D341Med (cell line): Measurements from ENCODE around the gene CRISPLD2.
"Not testable (repeated sequence)": the region's sequence is repeated elsewhere in the genome, so short reads cannot be mapped to it uniquely, and the experiment has no call there.

Experiments used
- DNase-seq: peaks from one replicate; pipeline ENCODE4 v3.0.0; 2012; ENCODE audit warnings: low spot score

CRISPLD2 gene

DNA sequence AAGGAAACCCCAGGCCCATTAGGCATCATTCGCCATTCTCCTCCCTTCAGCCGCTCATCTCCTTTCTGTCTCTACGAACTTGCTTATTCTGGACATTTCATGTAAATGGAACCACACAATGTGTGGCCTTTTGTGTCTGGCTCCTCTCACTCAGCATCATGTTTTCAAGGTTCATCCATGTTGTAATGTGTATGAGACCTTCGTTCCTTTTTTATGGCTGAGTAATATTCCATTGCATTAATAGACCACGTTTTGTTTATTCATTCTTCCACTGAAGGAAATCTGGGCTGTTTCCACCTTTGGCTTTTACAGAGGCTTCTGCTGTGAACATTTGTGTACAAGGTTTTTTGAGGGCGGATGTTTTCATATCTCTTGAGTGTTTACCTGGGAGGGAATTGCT lies 3.2 kb downstream of the CRISPLD2 start:
- DNase-seq, result no peak

DNA sequence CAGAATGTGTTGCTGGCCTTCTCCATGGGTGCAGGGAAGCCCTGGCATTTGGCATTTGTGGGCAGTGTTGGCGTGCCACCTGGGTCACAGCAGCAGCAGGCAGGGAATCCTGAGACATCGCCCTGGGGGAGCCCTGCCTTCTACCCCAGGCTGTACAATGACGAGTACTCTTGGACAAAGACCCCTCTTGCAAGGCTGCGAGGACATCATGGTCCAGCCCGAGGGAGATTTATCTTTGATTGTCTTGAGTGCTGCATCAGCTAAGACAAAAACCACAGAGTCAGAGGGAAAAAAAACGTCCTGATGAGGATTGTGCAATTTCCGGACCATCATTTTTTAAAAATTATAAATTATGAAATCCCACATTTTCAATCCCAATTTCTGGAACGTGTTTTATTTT lies 3.7 kb downstream of the CRISPLD2 start:
- DNase-seq, result no peak

DNA sequence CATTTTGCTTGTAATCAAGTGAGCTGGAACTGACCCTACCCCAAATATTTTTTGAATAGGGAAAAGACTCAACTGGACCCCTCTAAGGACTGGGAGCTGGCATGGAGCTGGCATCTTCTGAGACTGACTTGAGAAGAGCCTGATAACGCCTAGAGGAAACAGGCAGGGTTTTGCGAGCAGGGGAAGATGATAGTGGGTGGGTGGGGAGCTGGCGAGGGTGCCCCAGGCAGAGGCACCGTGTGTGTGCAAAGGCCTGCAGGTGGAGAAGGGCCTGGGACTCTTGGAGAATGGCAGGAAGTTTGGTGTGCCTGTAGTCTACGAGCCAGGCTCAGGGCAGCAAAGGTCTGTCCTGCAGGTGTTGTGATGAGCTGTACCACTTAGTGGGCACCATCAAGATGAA lies 4.1 kb downstream of the CRISPLD2 start:
- no peak for DNase-seq

DNA sequence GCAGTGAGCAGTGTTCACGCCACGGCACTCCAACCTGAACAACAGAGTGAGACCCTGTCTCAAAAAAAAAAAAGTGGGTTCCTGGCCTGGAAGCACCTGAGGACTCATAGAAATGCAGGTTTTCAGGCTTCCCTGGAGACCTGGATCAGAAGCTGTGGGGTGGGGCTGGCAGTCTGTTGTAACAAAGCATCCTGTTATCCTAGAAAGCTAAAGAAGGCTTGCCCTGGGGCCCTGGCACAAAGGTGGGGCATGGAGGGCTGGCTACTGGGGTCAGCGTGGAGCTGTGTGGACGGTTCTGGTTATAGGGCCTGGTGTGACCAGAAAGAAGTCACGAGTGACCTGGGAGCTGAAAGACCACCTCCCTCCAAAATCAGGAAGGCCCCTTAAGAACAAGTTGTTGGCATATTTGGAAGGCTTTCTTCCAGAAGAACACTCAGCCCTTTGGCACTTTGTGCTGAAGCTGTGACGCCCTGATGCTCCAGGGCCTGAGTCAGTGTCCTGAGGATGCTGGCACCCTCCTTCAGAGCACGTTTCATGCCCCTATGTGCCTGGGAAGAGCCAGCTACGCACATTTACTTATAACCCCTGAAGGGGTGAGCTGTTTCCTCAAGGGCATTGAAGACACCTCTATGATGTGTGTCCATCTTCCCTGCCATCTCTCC lies 6.2 kb downstream of the CRISPLD2 start:
- no peak for DNase-seq

DNA sequence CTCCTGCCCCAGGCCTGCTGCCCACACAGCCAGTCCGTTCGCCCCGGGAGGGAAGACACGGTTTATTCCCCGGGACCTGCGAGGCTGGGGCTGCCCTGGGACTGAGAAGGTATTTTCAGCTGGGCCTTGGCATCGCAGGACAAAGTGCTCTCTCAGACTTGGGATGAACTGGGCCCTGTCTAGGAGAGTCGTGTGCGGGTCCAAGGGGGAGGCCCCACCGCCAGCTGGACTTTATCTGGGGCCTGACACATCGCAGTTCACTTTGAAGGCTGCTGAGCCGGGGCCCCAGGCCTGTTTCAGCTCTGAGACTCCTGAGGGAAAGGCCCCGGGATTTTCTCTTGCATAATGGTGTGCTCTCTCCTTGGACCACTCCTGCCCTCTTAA lies 6.8 kb downstream of the CRISPLD2 start:
- no peak for DNase-seq

DNA sequence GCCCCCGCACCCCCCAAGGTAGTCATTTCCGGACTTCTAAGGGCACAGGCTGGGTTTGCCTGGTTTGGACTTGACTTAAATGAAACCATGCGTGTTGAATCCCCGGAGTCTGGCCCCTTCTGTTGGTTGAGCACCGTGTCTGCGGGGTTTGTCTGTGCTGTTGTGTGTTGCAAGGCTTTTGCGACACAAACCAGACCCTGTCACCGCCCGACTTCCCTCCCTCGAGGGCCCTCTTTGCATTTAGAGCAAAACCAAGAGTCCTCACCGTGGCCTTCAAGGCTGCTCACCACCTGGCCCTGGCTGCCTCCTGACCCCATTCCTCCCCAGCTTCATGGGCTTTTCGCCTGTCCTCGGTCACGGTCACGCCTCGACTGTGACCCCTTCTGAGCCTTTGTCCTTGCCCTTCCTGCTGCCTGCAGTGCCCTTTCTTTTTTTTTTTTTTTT lies 7.4 kb downstream of the CRISPLD2 start:
- no peak for DNase-seq

DNA sequence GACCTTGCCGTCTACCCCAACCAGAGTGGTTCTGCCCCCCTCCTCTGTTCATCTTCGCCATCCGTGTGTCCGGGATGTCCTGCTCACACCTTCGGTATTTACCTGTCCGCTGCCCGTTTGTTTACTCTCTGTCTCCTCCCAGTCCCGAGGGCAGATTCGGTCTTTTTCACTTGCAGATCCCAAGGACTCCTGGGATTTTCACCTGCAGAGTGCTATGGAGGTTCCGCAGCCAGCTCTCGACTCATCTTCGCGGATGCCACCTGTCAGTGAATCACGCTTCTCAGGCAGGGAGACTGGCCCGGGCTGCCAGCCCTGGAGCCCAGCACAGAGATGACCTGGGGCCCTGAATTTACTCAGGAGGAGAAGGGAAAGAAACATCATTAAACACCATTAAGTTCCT lies 8.1 kb downstream of the CRISPLD2 start:
- DNase-seq, result no peak

DNA sequence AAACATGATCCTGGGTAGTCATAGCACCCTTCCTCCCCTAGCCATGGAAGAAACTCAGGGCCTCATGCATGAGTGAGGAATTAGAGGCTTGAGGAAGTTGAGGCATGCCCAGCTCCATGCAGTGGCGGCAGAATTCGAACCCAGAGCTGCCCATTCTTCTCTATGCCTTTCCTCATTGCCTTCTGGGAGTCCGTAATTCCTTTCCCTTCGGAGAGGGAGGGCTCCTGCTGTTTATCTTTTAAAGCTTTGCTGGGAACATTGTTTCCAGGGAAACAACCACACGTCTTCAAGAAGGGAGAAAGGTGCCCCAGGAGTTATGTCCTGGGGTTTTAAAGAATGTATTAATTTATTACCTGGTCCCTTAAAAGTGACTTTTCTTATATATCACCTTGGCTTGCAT lies 8.5 kb downstream of the CRISPLD2 start:
- no peak for DNase-seq

DNA sequence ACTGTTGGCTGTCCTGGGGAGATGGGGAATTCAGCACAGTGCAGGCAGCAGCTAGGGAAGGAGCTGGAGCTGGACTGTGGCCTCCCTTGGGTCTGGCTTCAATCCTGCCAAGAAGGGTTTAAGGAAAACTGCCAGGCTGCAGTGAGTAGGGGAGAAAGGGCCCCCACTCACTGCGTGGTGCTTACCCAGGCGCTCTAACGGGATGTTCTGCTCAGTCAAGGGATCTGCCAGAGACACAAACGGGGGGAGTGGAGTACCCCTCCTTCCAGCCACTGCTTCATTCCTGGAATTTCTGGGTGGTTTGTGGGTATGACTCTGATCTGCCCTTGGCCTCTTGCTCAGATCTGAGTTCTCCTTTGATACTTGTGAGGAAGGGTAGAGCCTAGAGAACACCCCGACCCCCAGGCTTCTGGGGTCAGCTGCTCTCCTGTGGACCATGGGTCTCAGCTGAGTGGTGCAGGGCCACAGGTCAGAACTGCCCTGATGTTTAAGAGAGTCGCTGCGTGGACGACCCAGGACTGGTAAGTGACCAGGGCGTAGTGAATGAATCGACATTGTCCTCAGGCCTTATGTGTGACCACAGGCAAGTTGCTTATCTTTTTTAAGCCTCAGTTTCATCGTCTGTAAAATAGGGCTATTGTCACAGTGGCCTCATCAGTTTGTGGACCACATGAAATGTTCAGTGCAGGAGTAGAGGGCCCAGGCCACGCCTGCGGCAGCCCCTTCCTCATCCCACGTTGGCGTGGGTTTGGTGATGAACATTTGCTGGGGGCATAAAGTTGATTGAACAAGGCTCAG lies 9.6 kb downstream of the CRISPLD2 start:
- no peak for DNase-seq

DNA sequence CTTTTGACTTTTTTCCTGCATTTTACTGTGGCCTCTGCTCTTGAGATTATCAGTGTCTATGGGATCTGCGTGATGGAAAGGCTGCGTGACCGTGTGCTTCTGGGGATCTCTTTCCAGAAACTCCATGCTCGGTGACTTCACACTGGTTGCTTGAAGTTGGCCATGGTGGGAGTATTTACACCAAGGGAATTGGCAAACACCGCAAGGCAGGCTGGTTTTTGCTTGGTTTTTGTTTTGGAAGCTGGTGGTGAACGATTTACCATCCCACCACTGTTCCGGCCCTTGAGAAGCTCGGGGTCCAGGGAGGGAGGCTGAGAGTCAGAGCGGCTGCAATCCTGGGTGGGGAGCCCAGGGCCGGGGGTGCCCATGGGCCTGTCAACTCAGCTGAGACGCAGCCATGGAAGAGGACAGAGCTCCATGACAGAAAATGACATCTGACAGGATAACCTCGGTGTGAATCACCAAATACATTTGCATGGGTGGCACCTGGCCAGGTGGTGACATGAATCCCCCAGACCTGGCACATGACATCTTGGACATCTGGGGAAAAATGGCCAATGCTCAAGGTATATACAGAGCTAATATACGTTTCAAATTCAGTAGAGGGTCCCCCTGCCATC lies 11.1 kb downstream of the CRISPLD2 start:
- DNase-seq, result no peak

DNA sequence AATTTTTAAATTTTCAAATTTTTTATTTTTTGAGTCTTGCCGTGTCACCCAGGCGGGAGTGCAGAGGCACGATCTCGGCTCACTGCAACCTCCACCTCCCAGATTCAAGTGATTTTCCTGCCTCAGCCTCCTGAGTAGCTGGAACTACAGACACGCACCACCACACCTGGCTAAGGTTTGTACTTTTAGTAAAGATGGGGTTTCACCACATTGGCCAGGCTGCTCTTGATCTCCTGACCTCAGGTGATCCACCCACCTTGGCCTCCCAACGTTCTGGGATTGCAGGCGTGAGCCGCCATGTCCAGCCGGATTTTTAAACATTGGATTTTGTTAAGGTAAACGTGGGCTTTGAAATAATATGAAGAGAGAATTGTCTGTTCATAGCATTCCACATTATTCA lies 11.9 kb downstream of the CRISPLD2 start:
- not testable (repeated sequence) for DNase-seq

DNA sequence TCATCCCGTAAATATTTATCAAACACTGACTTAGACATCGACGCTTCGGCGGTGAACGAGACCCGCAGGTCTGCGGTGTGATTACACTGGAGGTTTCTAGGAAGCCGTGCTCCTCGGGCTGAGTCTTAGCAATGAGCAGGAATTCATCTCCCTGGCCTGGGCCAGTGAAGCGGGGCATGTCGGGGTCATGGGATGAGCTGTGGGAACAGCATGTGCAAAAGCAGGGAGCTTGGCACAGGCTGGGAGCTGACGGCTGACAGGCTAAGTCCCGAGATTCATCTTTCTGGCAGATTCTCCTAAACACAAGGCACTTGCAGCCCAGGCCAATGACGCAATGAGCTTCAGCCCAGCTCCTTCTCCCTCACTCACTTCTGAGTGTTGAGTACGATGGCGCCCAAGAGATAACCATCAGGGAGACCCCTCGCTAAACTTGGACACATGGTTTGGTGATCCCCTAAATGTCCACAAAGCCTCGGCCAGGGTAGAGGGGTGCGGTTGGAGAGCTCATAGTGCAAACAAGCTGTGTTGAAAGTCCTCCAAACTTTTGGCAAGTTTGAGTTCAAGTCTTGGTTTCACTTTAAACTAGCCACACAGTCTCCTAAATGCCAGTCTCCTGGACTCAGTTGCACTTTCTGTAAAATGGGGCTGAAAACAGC lies 12.8 kb downstream of the CRISPLD2 start:
- no peak for DNase-seq

DNA sequence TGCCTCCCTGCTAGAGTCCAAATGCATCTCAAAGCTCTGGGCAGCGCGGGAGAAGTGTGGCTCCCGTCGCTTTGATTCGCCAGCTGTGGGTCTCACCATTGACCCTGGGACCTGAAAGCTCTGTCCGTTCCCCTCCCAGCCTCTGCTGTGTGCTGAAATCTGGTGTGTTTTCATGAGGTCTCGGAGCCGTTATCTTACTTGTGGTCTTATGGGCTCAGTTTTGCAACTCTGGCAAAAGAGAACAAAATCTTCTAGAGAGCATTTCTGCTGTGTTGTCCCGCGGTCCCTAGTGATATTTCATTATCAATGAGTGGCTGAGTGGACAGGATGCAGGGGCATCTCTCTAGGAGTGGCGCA lies 13.3 kb downstream of the CRISPLD2 start:
- DNase-seq, result no peak

DNA sequence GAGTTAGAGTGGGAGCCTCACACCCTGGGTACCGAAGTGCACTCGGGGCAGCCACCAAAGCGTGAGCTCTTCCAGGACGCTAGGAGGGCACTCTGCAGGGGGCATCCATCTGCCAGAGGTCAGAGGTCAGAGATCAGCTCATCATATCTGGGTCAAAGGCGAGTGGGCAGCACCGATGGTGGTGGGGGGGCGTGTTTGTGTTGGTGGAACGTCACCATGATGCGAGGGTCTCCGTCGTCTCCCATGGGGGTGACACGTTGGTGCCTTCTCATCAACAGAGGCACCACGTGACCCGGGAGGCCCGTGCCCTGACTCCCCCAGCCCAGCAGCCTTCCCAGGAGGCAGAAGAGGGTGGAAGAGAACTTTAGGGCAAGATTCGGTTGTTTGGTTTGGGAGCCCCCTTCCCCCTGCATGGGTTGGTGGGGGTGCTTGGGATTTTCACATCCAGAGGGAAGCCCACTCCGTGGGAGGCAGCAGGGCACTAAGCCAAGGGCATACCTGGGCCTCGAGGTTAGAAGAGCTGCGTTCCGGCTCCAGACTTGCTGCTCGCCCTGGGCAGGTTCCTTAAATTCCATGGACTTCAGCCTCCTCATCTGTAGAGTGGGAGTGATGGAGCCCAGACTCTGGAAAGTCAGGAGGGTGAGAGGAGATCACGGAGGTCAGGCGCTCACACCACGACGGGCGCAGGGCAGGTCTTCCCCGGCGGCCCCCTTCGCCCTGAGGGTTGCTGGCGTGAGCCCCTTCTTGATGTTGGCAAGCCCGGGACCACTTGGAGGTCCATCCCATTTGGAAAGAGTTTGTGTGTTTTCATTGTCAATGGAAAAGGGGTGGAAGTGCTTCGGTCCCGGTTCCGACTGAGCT lies 14.0 kb downstream of the CRISPLD2 start:
- DNase-seq, result no peak

DNA sequence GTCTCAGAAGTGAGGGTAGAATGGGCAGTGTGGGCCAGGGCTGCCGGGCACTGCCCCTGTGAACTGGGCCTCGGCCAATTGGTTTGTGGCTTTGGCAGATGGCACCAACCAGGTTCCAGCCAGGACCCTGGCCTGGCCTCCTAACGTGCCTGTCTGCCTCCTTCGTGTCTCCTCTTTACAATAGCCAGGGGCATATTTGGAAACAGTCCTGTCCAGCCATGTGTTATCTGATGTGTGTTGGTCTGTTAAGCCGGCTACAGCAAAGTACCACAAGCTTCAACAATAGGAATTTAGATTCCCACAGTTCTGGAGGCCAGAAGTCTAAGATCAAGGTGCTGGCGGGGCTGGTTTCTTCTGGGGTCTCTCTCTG lies 14.6 kb downstream of the CRISPLD2 start:
- no peak for DNase-seq

DNA sequence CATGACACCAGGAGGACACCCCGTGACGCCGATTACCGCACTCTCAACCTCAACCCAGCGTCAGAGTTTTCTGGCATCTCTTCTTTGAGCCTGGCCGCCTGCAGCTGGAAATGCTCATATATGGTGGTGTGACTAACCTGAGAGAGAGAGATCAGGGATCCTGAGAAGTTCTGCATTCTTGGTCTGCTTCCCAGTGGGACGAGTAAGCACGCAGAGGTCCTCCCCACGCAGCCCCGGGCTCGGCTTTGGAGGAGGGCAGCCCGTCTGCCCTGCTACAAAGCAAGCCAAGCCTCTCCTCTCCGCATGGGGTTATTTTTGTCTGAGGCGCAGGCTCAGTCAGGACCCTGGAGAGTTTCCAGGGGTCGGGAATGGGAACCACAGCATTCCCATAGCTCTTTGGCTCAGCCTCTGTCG lies 16.5 kb downstream of the CRISPLD2 start:
- no peak for DNase-seq

DNA sequence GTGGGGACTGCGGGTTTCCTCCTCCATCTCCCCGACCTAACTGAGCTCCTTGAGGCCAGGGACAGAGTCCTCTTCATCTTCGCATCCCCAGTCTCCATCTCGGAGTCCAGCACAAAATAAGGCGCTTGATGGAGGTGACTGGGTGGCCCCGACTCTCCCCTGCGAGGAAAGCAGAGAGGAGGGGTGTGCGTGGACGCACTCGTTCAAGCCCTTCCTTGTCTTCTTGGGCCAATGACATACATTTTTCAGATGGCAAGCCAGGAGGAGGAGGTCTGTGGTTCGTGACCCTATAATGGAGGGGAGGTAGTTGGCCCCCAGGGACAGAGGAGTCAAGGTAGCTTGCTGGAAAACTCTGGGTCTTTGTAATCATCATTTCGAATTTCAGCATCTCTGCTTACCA lies 17.2 kb downstream of the CRISPLD2 start:
- DNase-seq, result no peak

DNA sequence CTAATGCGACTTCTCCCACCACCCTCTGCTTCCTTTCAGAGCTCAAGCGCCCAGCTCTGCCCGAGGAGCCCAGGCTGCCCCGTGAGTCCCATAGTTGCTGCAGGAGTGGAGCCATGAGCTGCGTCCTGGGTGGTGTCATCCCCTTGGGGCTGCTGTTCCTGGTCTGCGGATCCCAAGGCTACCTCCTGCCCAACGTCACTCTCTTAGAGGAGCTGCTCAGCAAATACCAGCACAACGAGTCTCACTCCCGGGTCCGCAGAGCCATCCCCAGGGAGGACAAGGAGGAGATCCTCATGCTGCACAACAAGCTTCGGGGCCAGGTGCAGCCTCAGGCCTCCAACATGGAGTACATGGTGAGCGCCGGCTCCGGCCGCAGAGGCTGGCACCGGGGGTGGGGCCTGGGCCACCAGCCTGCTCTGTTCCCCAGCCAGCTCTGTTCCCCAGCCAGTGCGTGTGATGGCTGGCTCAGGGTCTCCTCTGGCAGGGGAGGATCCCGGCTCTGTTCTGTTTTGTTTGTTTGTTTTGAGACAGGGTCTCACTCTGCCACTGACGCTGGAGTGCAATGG lies 18.7 kb downstream of the CRISPLD2 start:
- no peak for DNase-seq

DNA sequence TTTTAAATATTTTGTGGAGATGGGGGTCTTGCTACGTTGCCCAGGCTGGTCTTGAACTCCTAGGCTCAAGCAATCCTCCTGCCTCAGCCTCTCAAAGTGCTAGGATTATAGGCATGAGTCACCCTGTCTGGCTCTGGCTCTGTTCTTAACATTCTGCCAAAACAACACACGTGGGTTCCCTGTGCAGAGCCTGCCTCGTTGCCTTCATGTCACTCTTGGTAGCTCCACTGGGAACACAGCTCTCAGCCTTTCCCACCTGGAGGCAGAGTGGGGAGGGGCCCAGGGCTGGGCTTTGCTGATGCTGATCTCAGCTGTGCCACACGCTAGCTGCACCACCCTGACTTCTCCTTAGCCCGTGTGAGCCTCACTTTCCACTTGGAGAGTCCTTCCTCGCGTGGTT lies 19.3 kb downstream of the CRISPLD2 start:
- DNase-seq, result no peak

DNA sequence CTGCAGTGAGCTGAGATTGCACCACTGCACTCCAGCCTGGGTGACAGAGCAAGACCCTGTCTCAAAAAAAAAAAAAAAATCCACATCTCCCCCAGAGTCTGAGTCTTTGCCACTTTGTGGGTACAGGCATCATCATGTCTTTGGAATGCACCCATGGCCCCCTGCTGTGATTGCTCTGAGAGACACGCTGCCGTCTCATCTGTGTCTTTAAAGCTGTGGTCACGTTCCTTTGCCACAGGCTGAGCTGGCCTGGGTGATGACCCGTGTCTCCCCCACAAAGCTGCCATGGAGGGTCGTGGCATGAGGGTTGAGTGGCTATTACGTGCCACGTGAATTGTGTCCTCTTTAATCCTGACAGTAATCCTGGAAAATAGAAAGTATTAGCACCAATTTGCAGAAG lies 20.2 kb downstream of the CRISPLD2 start:
- DNase-seq, result no peak
